Bronchial epithelial cell (primary cell): ENCODE data around the gene EGFLAM. TPM values are rescaled to one million over a fixed set of nuclear protein-coding genes. Genes with fewer than 3 reads are reported as not detected.

ENCODE experiments used
- DNase-seq: peaks from one replicate; pipeline ENCODE4 v3.0.0-alpha.2; 2010; ENCODE audit warnings: low read depth
- FAIRE-seq: peaks from 2 replicates; lab custom pipeline; 2011; peaks lifted over from hg19 to GRCh38; lab: Jason Lieb, UNC
- H3K27me3 ChIP-seq: 2 replicates; pipeline ENCODE4 v1.5.1; 2011; ENCODE audit warnings: low read length; ENCODE audit not compliant: control insufficient read depth, insufficient read depth
- H3K36me3 ChIP-seq: 2 replicates; pipeline ENCODE4 v1.5.1; 2011; ENCODE audit warnings: low read length; ENCODE audit not compliant: control insufficient read depth, insufficient read depth
- H3K4me3 ChIP-seq: 2 replicates; pipeline ENCODE4 v1.5.1; 2011; ENCODE audit warnings: mild to moderate bottlenecking, low read depth, low read length, control low read depth
- CTCF ChIP-seq: IDR thresholded peaks from 2 replicates; pipeline ENCODE4 v1.5.1; 2011; ENCODE audit warnings: mild to moderate bottlenecking, moderate library complexity, low read length, control low read depth, inconsistent platforms; ENCODE audit not compliant: insufficient read depth, severe bottlenecking
- total RNA-seq: library from RNA; depleted of rRNA; stranded (reverse); fragments of >200 nt; gene quantifications from 2 replicates; pipeline ENCODE4 v1.2.1, GENCODE V29; 2014

Gene EGFLAM
- total RNA-seq, 1 donor from 2014 or later = 0.53 TPM

- Histone ChIP-seq H3K36me3 (no peaks in the 10 kb centered on the region), H3K4me3 (no peak overlapping the region), H3K27me3 (no peaks in the 10 kb centered on the region)
- FAIRE-seq = no peak
- DNase-seq = no peak
- no peak for TF ChIP-seq CTCF
Measured at GRCh38 chr5:38295751-38296150, 37.4 kb downstream of the EGFLAM start.

GRCh38 chr5:38297830-38298608, 39.7 kb downstream of the EGFLAM start:
- H3K4me3 ChIP-seq = no peak overlapping the region
- no peaks in the 10 kb centered on the region for H3K27me3 ChIP-seq
- no peak for TF ChIP-seq CTCF
- no peak for DNase-seq
- H3K36me3 ChIP-seq = no peaks in the 10 kb centered on the region
- FAIRE-seq = no peak

GRCh38 chr5:38299585-38299984, 41.2 kb downstream of the EGFLAM start:
- no peak for DNase-seq
- FAIRE-seq = no peak

GRCh38 chr5:38305148-38305547, 46.8 kb downstream of the EGFLAM start:
- TF ChIP-seq CTCF = no peak
- no peak overlapping the region for H3K4me3 ChIP-seq
- no peak for FAIRE-seq
- DNase-seq = no peak
- H3K27me3 ChIP-seq = no peaks in the 10 kb centered on the region
- no peaks in the 10 kb centered on the region for H3K36me3 ChIP-seq

More at GRCh38 chr5:38299585-38299984, 41.2 kb downstream of the EGFLAM start:
- no peaks in the 10 kb centered on the region for H3K36me3 ChIP-seq
- no peak overlapping the region for H3K4me3 ChIP-seq
- H3K27me3 ChIP-seq = no peaks in the 10 kb centered on the region
- no peak for TF ChIP-seq CTCF

GRCh38 chr5:38307845-38308244, 49.5 kb downstream of the EGFLAM start:
- DNase-seq = no peak
- no peak for FAIRE-seq
- Histone ChIP-seq H3K27me3 (no peaks in the 10 kb centered on the region), H3K4me3 (no peak overlapping the region), H3K36me3 (no peaks in the 10 kb centered on the region)
- no peak for TF ChIP-seq CTCF
